Measurements from ENCODE around the gene ARMH4.

The ARMH4 gene

GRCh38 chr14:57962325-57963035 lies 189.5 kb downstream of the ARMH4 start:
- no peak for DNase-seq (ENCODE audit: low read depth)

- DNase-seq (ENCODE audit: low read depth): no peak
These were observed 190.3 kb downstream of the ARMH4 start for GRCh38 chr14:57961786-57962060.

GRCh38 chr14:57960946-57961785 lies 190.8 kb downstream of the ARMH4 start:
- no peak for DNase-seq (ENCODE audit: low read depth)

GRCh38 chr14:57957441-57957840 lies 194.6 kb downstream of the ARMH4 start:
- no peak for DNase-seq (ENCODE audit: low read depth)
